HG02798 (cell line): ENCODE data around the gene KRTAP1-3.
"Not testable (repeated sequence)": the region's sequence is repeated elsewhere in the genome, so short reads cannot be mapped to it uniquely, and the experiment has no call there.

ENCODE experiments used
- ATAC-seq: cut with Tn5 transposase; IDR thresholded peaks from one replicate; pipeline ENCODE4 v1.9.1; 2021; ENCODE audit warnings: mild to moderate bottlenecking; ENCODE audit not compliant: unreplicated experiment, poor library complexity

The KRTAP1-3 gene, protein sequence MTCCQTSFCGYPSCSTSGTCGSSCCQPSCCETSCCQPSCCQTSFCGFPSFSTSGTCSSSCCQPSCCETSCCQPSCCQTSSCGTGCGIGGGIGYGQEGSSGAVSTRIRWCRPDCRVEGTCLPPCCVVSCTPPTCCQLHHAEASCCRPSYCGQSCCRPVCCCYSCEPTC

DNA sequence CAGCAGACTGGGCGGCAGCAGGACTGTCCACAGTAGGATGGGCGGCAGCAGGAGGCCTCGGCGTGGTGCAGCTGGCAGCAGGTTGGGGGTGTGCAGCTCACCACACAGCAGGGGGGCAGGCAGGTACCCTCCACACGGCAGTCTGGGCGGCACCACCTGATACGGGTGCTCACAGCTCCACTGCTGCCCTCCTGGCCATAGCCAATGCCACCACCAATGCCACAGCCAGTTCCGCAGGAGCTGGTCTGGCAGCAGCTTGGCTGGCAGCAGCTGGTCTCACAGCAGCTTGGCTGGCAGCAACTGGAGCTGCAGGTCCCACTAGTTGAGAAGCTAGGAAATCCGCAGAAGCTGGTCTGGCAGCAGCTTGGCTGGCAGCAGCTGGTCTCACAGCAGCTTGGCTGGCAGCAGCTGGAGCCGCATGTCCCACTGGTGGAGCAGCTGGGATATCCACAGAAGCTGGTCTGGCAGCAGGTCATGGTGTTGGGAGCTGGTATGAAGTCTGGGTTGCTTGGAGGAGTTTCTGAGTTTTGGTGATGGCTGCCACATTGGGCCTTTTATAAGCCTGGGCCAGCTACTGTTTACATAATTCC is at the start of gene KRTAP1-3:
TSS of gene KRTAP1-3 (minus strand) at position 529 of the 590 bp plus-strand sequence. CDS start at position 476, 53 bp downstream.
- ATAC-seq = not testable (repeated sequence)

DNA sequence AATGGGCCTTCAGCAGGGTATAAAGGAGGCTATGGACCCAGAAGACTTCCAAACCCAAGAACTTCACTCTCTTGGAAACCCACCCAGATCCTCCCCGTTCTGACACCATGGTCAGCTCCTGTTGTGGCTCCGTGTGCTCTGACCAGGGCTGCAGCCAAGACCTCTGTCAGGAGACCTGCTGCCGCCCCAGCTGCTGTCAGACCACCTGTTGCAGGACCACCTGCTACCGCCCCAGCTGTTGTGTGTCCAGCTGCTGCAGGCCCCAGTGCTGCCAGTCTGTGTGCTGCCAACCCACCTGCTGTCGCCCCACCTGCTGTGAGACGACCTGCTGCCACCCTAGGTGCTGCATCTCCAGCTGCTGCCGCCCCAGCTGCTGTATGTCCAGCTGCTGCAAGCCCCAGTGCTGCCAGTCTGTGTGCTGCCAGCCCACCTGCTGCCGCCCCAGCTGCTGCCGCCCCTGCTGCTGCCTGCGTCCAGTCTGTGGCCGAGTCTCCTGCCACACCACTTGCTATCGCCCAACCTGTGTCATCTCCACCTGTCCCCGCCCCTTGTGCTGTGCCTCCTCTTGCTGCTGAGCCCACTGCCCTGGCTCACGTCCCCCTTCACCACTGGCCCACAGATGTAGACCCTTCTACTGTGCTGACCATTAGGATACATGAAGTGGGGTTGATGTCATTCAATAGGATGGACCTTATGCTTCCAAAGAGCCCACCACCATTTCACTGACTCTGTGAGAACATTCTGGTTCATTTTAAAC is 49.6 kb upstream of the KRTAP1-3 start, which contains the start of gene KRTAP4-7:
TSS of gene KRTAP4-7 (plus strand) at position 51 of the 757 bp plus-strand sequence. CDS start at position 108, 57 bp downstream.
- not testable (repeated sequence) for ATAC-seq

DNA sequence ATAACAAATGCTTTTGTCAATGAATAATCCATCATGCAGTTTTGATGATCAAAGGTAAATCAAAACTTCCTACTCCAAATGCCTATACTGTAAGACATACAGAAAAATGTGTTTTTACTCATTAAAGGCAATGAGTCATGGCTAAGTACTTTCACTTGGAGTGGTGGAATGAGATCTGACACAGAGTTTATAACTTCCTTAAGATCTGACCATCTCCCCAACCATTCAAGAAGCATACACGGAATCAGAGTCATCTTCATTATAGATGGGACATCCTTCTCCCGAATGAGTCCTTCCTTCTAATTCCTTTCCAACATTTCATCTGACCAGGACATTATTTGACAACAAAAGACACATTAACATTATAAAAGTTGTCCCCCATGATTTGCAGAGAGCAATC is 48.8 kb upstream of the KRTAP1-3 start:
- ATAC-seq = not testable (repeated sequence)

DNA sequence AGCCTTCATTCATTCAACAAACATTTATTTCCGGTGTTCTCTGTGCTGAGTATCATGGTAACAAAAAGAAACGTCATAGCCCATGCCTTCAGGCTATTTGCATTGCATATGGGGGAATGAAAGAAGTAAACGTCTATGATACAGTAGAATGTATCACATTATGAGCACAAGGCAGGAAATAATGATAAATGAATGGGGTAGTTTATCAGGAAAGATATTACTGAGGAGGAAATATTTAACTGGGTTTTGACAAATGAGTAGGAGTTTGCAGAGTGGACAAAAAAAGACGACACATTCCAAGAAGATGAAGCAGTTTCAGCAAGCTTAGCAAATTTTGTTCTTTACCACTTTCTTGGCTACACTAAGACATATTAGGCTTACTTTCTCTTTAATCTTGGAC is 48.0 kb upstream of the KRTAP1-3 start:
- no peak for ATAC-seq

DNA sequence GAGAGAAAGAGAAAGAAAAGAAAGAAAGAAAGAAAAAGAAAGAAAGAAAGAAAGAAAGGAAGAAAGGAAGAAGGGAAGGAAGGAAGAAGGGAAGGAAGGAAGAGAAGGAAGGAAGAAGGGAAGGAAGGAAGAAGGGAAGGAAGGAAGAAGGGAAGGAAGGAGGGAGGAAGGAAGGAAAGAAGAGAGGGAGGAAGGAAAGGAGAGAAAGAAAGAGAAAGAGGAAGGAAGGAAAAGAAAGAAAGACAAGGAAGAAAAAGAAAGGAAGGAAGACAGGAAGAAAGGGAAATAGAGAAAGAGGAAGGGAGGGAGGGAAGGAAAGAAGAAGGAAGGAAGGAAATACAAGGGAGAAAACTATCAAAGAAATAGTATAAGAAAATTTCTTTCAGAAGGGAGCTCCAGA is 42.1 kb upstream of the KRTAP1-3 start:
- no peak for ATAC-seq

DNA sequence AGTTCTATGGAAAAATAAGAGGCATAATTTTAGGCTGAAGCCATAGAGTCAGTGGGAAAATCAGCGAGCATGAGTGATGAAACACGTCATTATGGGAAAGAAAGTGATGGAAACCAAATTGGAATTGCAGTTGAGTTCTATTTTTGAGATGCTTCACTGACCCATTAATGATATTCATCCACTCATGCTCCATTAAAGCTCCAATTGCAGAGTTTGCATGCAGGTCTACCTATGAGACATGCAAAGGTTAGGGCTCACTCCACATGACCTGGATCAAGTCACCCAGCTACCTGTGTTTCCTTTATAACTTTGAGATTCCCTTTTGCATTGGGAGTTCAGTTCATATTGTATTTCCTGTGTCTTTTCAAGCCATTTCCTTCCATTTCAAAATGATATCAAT is 39.0 kb upstream of the KRTAP1-3 start:
- ATAC-seq = no peak

DNA sequence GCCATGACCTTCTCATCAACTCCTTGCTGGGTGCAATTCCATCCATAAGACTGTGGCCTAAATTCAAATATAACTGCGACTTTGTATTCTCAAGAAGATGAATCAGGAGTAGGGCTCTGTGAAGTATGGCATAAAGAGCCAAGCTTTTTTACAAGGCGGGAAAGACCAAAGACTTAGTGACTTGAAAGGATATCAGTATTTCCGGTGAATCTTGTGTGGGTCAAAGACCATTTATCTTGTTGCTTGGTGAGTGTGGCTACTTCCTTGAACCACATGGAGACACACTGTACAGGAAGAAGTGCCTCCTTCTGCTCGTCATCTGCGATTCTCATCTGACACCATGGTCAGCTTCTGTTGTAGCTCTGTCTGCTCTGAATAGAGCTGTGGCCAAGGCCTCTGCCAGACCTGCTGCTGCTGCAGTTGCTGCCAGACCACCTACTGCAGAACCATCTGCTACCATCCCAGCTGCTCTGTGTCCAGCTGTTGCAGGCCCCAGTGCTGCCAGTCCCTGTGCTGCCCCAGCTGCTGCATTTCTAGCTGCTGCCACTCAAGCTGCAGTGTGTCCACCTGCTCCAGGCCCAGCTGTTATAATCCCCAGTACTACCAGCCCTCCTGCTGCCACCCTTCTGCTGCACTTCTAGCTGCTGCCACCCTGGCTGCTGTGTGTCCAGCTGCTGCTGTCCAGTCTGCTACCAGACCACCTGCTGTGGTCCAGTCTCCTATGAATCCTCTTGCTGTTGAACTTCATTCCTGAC is 37.1 kb upstream of the KRTAP1-3 start:
- ATAC-seq = no peak

DNA sequence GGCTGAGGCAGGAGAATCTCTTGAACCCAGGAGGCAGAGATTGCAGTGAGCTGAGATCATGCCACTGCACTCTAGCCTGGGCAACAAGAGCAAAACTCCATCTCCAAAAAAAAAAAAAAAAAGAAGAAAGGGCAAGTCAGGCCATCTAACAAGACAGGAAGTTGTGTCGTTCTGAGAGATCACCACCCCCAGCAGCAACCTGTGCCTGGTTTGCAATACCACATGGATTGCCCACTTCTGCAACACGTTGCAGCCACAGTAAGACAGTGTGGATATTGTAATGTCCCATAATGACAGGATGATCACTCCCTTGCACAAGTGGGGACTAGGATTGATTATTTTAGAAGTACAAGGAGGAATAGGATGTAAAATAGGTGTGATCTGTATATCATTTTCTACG is 34.4 kb upstream of the KRTAP1-3 start:
- no peak for ATAC-seq

DNA sequence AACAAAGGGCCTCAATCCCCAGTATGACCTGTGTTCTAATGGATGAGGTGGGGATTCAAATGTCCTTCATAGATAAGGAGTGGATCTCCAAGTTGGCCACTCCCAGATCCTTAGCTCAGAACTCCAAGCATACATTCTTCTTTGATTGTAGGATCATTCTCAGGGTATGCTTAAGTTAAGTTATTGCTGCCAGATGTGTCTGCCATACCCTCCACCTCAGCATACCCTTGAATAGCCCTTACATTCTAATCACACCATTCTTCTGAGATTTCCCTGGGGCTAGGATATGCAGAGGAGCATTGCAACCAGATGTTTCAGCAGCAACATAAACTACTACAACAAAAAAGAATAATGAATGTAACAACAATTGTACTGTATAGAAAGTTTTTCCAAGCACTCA is 32.6 kb upstream of the KRTAP1-3 start:
- no peak for ATAC-seq

DNA sequence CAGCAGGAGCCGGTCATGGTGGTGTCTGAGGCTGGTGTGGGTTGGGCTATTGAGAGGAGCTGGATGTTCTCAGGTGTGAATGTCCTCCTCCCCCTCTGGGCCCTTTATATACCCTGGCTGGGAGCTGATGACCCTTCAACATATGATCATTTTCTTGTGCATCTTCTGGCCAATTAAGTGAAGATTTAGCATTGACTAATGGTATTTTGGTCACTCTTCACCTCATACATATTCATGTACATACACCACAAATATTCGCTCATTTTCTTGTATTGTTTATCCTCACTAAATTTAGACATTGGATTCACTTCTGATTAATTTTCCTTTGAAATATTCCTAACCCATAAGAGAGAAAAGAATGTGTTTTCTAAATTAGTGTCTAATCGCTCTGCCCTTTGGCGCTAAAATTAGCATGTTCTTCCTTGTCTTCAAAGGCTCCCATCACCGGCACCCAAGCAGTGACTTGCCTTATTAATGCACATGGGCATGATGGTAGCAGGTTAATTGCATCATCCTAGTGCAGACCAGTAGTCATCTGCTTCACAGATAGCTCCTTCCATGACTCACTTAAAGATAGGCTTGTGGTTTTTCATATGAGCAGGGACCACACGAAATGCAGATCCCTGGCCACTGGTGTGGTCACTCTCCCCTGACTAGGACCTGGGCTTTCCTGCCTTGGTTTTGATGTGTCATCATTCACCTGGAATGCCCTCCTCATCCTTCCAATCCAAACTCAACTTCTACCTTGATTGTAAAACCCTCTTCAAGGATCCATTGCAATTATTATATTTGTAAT is 31.4 kb upstream of the KRTAP1-3 start, which contains the start of gene KRTAP2-4:
TSS of gene KRTAP2-4 (minus strand) at position 51 of the 796 bp plus-strand sequence. CDS start at position 17, 34 bp downstream.
- no peak for ATAC-seq

DNA sequence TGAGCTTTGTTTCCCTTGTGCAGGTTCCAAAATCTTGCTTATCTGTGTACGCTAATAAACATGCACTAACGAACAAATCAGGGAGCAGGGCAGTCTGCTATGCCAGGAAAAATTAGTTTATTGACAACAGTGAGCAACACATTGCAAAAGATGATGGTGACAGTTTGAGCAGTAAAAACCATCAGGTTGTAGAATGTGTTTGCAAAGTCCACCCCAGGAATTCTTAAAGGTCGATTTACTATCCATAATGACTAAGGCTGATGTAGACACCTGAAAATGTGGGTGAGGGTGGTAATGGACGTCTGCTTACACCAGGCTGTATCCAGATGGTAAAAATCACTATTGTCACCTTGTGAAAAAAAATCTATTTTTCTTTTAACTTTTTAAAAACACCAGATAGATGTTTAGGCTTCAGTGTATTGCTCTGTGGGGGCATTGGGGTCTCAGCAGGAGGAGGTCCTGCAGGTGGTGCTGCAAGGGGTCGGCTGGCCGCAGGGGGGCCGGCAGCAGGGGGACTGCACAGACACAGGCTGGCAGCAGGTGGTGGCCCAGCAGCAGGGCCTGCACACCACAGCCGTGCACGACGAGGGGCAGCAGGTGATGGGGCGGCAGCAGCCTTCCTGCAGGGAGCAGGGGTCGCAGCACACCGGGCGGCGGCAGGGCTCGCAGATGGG is 30.5 kb upstream of the KRTAP1-3 start:
- ATAC-seq = not testable (repeated sequence)

DNA sequence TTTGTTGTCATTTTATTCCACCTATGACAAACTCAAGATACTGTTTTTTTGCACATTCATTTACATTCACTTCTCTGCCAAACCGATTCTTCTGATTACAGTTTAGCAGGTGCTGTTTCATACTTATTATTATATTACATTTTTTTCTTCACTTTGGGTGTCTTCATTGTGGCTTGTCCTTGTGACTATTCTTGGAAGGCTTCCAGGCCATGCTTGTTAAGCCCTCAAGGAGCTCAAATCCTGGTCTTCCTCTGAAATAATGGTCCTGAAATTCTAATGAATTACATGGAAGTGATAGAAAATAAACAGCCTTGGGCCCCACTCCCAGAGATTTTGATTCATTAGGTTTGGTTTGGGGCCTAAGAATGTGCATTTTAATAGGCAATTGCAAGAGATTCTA is 29.6 kb upstream of the KRTAP1-3 start:
- no peak for ATAC-seq

DNA sequence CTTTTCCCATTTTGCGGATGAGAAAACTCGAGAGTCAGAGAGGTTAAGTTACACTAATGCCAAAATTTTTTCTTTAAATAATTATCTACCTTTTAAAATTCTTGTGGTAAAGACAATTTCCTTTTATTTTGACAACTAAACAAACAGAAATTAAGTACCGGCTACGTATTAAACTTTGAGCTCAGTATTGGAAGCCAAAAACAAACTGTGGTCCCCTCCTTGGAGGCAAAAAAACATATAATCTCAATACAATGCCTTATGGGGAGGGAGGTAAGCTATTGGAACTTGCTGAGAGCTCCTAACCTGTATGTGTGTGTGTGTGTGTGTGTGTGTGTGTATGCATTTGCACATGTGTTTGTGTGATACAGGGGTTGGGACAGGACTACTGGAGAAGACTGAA is 28.8 kb upstream of the KRTAP1-3 start:
- ATAC-seq = no peak

DNA sequence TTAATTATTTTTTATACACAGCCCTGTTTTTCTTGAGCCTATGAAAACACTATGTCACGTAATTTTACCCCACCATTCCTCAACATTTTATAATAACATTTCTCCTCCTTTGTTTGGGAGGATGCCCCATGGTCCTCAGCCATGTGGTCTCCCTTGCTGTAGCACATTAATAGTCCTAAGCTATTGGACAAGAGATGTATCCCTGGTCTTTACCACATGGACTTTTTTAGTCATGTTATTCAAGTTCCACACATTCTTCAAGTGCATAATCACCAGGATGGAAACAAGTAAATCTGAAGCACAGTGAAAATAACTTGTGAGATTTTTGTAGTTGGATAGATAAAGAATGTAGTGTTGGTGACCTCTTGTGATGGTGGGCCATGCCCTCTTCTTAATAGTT is 27.3 kb upstream of the KRTAP1-3 start:
- ATAC-seq = no peak

DNA sequence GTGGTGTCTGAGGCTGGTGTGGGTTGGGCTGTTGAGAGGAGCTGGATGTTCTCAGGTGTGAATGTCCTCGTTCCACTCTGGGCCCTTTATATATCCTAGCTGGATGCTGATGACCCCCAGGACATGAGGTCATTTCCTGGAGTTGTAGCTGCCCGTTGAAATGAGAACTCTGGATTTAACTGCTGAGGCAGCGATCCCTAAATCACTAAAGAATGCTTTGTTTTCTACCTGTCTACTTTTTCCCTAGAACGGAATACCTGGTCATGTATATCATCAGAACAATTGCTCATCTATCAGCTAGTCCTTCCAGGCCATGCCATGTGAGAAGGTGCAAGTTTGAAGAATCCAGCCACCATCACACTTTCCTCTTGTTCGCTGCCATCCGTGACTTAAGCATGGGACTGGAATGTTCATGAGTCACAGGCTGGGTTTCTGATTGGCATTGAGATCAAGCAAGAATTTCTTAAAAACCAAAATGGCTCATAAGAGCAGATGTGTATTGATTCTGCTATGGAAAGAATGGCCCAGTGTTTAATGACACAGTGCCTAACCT is 25.5 kb upstream of the KRTAP1-3 start, which contains the start of gene KRTAP2-3:
TSS of gene KRTAP2-3 (minus strand) at position 63 of the 553 bp plus-strand sequence. CDS start 64 bp downstream, outside the sequence.
- ATAC-seq = no peak

DNA sequence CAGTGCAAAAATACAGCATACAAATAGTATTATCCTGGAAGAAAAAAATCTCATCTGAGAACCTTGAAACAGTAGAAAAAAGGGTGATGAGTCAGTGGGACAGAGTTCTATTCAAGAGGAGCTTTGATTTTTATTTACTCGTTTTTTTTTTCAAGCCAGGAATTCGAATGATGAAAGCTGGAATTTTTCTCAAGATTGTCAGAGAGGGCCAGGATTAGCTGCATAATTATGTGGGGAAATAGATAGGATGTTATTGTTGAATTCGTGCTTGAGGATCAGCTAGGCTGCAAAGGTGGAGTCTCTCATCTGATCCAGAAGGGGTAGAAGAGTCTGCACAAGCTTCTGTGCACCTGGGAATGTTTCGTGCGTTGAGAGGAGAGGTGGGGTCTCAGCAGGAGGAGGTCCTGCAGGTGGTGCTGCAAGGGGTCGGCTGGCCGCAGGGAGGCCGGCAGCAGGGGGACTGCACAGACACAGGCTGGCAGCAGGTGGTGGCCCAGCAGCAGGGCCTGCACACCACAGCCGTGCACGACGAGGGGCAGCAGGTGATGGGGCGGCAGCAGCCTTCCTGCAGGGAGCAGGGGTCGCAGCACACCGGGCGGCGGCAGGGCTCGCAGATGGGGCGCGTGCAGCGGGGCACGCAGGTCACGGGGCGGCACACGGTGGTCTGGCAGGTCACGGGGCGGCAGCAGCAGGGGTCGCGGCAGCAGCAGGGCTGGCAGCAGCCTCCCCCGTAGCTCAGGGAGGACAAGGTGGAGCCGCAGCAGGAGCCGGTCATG is 24.8 kb upstream of the KRTAP1-3 start:
- not testable (repeated sequence) for ATAC-seq

DNA sequence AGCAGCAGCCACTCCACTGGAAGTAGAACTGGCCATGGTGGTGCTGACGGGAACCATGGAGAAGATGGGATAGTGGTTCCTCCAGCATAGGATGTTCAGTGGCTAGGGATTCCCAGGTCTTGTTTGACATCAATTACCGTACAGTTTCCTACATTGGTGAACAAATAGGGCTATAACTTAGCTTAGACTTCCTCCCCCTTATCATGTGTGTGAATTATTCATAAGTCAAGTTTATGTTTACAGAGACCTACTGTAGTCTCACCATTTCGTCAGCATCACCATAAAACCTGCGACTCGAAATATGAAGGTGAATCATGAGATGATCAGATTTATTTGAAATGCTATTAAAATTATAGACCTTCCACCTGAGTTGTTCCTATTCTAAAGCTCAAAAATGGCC is 24.1 kb upstream of the KRTAP1-3 start:
- ATAC-seq = no peak

DNA sequence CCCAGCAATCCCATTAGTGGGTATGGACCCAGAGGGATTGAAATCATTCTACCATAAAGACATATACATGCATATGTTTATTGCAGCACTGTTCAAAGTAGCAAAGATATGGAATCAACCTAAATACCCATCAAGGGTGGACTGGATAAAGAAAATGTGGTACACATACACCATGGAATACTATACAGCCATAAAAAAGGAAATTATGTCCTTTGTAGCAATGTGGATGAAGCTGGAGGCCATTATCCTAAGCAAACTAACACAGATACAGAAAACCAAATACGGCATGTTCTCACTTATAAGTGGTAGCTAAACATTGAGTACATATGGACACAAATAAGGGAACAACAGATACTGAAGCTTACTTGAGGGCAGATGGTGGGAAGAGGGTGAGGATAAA is 22.9 kb upstream of the KRTAP1-3 start:
- ATAC-seq = no peak
